GM18873 (cell line): ENCODE results near the gene HYCC1.

Experiments
- ATAC-seq: cut with Tn5 transposase; IDR thresholded peaks from one replicate; pipeline ENCODE4 v1.9.1; 2021; ENCODE audit warnings: mild to moderate bottlenecking, moderate library complexity, moderate number of reproducible peaks; ENCODE audit not compliant: unreplicated experiment, low FRiP score

The HYCC1 gene

DNA sequence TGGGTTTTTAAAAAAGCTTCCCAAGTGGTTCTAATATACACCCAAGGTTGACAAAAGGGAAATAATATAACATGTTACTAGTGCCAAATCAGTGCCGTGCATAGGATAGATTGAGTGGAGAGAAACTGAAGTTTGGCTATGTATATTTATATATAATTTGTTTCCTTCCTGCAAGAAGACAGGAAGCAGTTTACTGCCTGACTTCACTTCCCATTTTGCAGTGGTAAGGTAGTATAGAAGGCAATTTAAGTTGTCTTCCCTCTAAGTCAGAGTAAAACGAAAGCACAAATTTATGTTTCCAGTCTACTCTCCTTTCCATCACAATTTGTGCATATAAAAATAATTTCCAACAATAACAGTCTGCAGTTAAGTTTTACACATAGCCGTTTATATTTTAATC is 3.4 kb upstream of the HYCC1 start:
- no peak for ATAC-seq

DNA sequence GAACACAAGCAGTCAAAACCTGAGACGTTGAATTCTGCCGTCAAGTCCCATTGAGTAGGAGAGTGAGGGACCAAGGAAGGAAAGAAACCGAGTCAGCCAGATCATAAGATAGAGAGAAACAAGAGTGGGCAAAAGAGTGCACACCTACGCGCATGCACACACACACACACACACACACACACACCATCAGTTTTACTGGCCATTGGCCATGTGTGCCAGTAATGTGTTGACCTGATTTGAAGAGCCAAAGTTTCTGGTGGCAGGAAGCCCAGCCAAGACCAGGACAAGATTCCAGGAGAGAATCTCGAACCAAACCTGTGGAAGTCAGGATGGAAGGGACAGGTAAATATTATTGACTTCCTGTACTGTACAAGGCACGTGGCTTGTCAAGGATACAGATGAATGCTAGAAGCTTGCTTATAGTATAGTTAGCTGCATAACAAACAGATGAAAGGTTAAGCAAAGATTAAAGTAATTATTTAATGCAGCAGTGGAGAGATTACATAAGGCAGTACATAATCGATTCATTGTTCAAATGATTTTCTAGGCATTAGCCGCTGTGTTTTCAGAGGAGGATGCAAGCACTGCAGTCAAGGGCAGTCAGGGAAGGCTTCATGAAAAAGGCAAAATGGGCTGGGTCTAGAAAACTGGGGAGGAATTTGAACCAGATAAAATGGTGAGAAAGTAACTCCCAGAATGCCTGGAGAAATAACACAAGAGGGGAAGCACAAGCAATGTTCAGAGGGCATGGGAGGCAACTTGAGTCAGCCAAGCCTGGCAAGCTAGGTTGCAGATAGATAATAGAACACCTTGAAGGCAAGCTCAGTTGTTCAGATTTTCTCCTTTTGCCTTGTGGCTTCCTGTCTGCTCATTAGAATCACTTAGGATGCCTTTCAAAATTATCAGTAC is 2.7 kb upstream of the HYCC1 start:
- no peak for ATAC-seq

DNA sequence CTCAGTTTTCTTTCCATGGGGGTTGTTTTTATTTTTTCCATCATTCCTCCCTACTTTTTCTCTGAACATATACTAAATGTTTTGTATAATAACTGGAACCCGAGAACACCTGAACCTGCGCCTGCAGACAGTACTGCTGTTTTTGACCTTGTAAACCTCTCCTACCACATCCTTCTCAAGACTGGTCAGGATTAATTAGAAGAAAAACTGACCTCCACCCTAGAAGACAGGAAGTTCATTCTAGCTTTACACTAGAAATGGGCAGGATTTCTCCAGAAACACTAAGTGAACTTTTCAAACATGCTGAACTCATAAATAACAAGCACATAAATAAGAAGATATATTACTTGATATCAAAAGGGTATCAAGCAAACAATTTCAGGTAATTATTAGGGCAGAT is 751 bp upstream of the HYCC1 start:
- no peak for ATAC-seq

- ATAC-seq, result peak; percentile 0
These were observed 819 bp downstream of the HYCC1 start for GRCh38 chr7:23012908-23013714.

- ATAC-seq, result no peak
These were observed 1.7 kb downstream of the HYCC1 start for GRCh38 chr7:23012186-23012585.

GRCh38 chr7:23011222-23011924 is 2.6 kb downstream of the HYCC1 start:
- ATAC-seq, result no peak

DNA sequence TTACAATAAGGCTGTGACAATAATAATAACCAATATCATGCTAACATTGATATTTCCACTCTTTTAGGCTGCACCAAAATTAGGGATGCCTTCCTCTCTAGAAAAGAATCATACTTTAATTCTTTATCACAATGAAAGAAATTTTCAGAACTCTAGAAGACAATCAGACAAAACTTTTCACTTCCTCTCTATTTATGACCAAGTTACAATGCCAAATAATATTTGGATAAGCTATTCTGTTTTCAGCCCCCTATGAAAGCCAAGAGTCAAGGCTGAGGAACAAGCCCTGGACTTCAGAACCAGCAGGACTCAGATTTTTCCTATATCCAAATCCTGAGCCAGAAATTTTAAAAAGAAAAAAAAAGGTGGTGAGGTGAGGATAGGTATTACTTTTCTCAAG is 4.6 kb downstream of the HYCC1 start:
- no peak for ATAC-seq

- ATAC-seq, result no peak
These were observed 9.7 kb downstream of the HYCC1 start for GRCh38 chr7:23004247-23004520.

GRCh38 chr7:23003505-23004246 is 10.3 kb downstream of the HYCC1 start:
- no peak for ATAC-seq

- no peak for ATAC-seq
These were observed 11.2 kb downstream of the HYCC1 start for GRCh38 chr7:23002698-23003097.

- ATAC-seq, result no peak
These were observed 12.3 kb downstream of the HYCC1 start for GRCh38 chr7:23001610-23002009.

GRCh38 chr7:23000597-23001360 is 13.2 kb downstream of the HYCC1 start:
- no peak for ATAC-seq

GRCh38 chr7:22998519-22998896 is 15.4 kb downstream of the HYCC1 start:
- ATAC-seq, result no peak

- ATAC-seq, result no peak
These were observed 15.9 kb downstream of the HYCC1 start for GRCh38 chr7:22997871-22998518.

DNA sequence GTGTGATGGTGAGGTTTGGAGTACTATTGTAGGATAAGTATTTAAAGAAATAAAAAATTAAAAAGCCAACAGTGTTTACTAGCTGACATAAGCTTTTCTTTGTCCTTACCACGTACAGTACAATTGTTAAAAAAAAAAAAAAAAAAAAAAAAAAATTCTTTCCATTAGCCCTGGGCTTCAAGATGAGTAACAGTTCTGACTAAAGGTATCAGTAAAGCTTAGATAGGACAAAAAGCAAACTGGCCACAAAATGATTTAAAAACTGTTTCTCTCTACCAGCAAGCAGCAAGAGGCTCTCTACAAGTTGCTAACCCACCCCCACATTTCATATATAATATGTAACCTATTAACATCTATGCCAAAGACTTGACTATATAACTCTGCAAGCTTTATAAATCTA is 17.5 kb downstream of the HYCC1 start:
- no peak for ATAC-seq

DNA sequence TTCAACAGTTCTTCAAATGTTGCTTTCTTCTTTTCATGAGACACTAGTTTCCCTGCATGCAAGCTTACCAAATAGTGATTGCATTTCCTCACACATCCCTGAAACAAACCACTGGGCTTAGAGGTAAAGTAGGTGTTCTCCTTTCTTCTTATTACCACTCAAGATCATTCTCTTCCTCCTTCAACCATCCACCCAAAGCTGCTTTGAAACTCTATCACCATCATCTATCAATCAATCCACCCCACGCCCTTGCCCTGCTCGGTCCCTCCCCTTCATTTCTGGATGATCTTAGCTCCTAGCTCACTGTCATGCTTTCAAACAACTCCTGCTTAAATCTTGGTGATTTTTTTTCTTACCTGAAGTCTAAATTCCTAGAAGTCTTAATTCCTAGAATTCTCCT is 18.9 kb downstream of the HYCC1 start:
- no peak for ATAC-seq

DNA sequence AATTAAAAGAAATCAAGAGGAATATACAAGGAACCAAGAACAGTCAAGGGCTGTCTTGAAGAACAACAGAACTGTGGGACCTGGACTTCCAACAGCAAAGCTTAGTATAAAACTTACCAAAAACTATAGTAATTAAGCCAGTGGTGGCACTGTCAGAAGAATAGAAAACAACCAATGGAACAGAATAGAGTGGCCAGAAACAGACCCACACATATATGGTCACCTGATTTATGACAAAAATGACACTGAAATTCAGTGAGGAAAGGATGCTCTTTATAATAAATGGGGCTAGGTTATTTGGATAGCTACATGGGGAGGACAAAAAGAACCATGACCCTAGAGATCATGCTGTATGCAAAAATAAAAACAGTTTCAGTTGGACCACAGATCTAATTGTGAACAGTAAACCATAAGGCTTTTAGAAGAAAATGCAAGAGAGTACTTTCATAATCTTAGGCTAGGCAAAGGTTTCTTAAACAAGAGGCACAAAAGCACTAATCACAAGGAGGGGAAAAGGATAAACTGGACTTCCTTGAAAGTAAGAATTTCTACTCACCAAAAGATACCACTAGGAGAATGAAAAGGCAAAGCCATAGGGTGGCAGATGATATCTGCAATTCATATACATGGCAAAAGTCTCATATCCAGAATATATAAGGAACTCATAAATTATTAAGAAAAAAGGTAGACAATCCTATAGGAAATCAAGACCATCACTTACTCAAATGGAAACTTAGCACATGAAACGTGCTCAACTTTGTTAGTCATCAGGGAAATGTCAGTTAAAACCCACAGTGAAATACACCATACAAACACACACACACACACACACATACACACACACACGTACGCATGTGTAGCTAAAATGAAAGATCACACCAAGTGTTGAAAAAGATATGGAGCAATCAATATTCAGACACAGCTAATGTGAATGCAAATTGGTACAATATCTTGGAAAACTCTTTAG is 20.8 kb downstream of the HYCC1 start:
- peak; percentile 77 for ATAC-seq

DNA sequence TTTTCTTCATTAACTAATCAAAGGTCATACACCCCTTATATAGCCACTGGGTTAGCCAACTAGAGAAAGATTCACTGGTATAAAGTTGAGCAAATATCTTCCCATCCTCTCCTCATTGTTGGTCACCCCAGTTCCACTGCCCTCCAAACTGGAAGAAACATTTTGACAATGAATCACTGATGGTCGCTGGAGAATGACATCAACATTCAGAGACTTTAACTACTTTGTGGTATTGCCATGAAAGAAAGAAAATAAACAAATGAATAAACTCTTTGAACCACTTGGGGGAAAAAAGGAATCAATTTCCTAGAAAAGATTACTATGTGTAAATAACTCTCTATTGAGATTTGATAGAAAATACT is 23.4 kb downstream of the HYCC1 start:
- ATAC-seq, result no peak
